ENCODE measurements around the gene NR1H3. TPM values are rescaled to one million over a fixed set of nuclear protein-coding genes. Genes with fewer than 3 reads are reported as not detected.

Gene NR1H3
- total RNA-seq, 1 experiment from 2014 or later = 26.3 TPM

- TF ChIP-seq CTCF (conservative IDR thresholded peaks at IDR 0.05) = no peak
- H4K5ac ChIP-seq (ENCODE audit: insufficient read length, low read depth, low read length) = no peak overlapping the region
- H3K56ac ChIP-seq (ENCODE audit: insufficient read length, low read depth, low read length) = no peak overlapping the region
- no peak overlapping the region for H3K18ac ChIP-seq (ENCODE audit: insufficient read length, low read depth, low read length)
- Mint-ChIP-seq H3K4me1 (peaks cover 2 to 20% of the 10 kb centered on the region in 2 experiments; a peak in 3 of 4 replicates), H3K36me3 (ENCODE audit: insufficient read depth in 1 of 3, low read depth in 3 of 3) (peaks cover 35 to 79% (median 66%) of the 10 kb centered on the region in 3 experiments; a peak in 6 of 7 replicates), H3K4me3 (no peak overlapping the region), H3K9me3 (no peaks in the 10 kb centered on the region), H3K27ac (no peak overlapping the region), H3K27me3 (ENCODE audit: low read depth) (no peaks in the 10 kb centered on the region)
- no peak overlapping the region for H3K23ac ChIP-seq (ENCODE audit: insufficient read length, low read depth, low read length)
- H3K4ac ChIP-seq (ENCODE audit: low read depth, low read length) = no peak overlapping the region
- no peaks in the 10 kb centered on the region for H3K4me1 ChIP-seq (ENCODE audit: insufficient read depth, low read length)
- H4K8ac ChIP-seq (replicated peaks; ENCODE audit: insufficient read length, low read depth, low read length) = no peak overlapping the region
- no peak overlapping the region for H3K27ac ChIP-seq (ENCODE audit: insufficient read length, low read depth, low read length)
- peaks cover under 1% of the 10 kb centered on the region; the same call in 1 of the 2 replicates for H3K79me2 ChIP-seq (ENCODE audit: insufficient read depth, low read length)
- H3K27me3 ChIP-seq (ENCODE audit: insufficient read depth, low read length) = no peaks in the 10 kb centered on the region
- H2BK15ac ChIP-seq (ENCODE audit: low read depth, low read length) = no peak overlapping the region
- no peak overlapping the region for H3K14ac ChIP-seq (ENCODE audit: insufficient read depth, low read length)
- no peak overlapping the region for H2BK5ac ChIP-seq (ENCODE audit: insufficient read length, low read length)
- no CpG with 5 or more reads among the region's 3 CpGs for WGBS (ENCODE audit: extremely low coverage, insufficient read length, low lambda C conversion rate)
- H3K9ac ChIP-seq (ENCODE audit: extremely low read depth, insufficient read length, low read length) = no peak overlapping the region
- H3K79me1 ChIP-seq (ENCODE audit: insufficient read depth, low read depth, low read length, poor library complexity, severe bottlenecking) = no peaks in the 10 kb centered on the region
- DNase-seq = no peak
- no peak overlapping the region for H2AFZ ChIP-seq (ENCODE audit: low read length)
- H3K9me3 ChIP-seq (ENCODE audit: control insufficient read depth, low read depth, low read length) = no peaks in the 10 kb centered on the region
- no peak overlapping the region for H2BK20ac ChIP-seq (ENCODE audit: low read depth, low read length, poor library complexity, severe bottlenecking)
- no peak overlapping the region for H2AK5ac ChIP-seq (ENCODE audit: insufficient read length, low read length)
- H3T11ph ChIP-seq (ENCODE audit: low read length) = no peak overlapping the region
- H4K91ac ChIP-seq (ENCODE audit: insufficient read length, low read depth, low read length) = no peak overlapping the region
- H2BK120ac ChIP-seq (ENCODE audit: low read depth, low read length, poor library complexity, severe bottlenecking) = no peak overlapping the region
- H3K23me2 ChIP-seq (ENCODE audit: insufficient read length, low read depth, low read length, poor library complexity, severe bottlenecking) = no peaks in the 10 kb centered on the region
- no peak overlapping the region for H2BK12ac ChIP-seq (ENCODE audit: insufficient read length, low read depth, low read length)
- H3K4me2 ChIP-seq (ENCODE audit: insufficient read depth, insufficient read length, low read length) = no peak overlapping the region
- H4K20me1 ChIP-seq (ENCODE audit: control insufficient read depth, insufficient read depth, insufficient read length) = no peaks in the 10 kb centered on the region
Measured at GRCh38 chr11:47278058-47278457, 20.3 kb downstream of the NR1H3 start.

All from H9 (cell line).